GM12878 (cell line): ENCODE data around the gene CHST13.

Source experiments
- BHLHE40 ChIP-seq, 2 experiments: fragments of 450-650 bp in 1 of 2; IDR thresholded peaks; 2 replicates each; pipeline ENCODE4 v1.6.1; 2011 to 2017; ENCODE audit warnings: low read depth in 2 of 2, borderline replicate concordance in 1 of 2, improper control_type of control experiment in 1 of 2, low read length in 1 of 2, mild to moderate bottlenecking in 1 of 2
- DPF2 ChIP-seq: fragments of 450-650 bp; IDR thresholded peaks from 2 replicates; pipeline ENCODE4 v1.6.1; 2017; ENCODE audit warnings: mild to moderate bottlenecking
- ESRRA ChIP-seq: IDR thresholded peaks from 2 replicates; pipeline ENCODE4 v1.6.1; 2012; ENCODE audit warnings: mild to moderate bottlenecking, low read length, improper control_type of control experiment
- GABPA ChIP-seq: IDR thresholded peaks from 2 replicates; pipeline ENCODE4 v1.6.1; 2014; ENCODE audit warnings: antibody characterized with exemption, low read depth, mild to moderate bottlenecking, inconsistent platforms
- NR2C2 ChIP-seq: IDR thresholded peaks from 2 replicates; pipeline ENCODE4 v1.6.1; 2011; ENCODE audit warnings: borderline replicate concordance, low read depth; ENCODE audit not compliant: control insufficient read depth, insufficient read length
- POLR2A ChIP-seq: IDR thresholded peaks from 2 replicates; pipeline ENCODE4 v1.6.1; 2011; ENCODE audit warnings: low read depth, mild to moderate bottlenecking, low read length
- SIX5 ChIP-seq: IDR thresholded peaks from 2 replicates; pipeline ENCODE4 v1.6.1; 2011; ENCODE audit warnings: mild to moderate bottlenecking, low read depth, low read length, moderate library complexity; ENCODE audit not compliant: severe bottlenecking
- SP1 ChIP-seq: IDR thresholded peaks from one replicate; pipeline ENCODE4 v1.6.1; 2011; ENCODE audit warnings: low read depth, low read length
- SREBF2 ChIP-seq: IDR thresholded peaks from 2 replicates; pipeline ENCODE4 v1.6.1; 2012; ENCODE audit warnings: mild to moderate bottlenecking, low read length
- TF ChIP-seq, protein P1 (sequence below), 3 experiments: IDR thresholded peaks in 2 of 3; conservative IDR thresholded peaks in 1 of 3; 2 replicates each; pipeline ENCODE4 v1.5.1; 2011; ENCODE audit warnings: low read depth in 3 of 3, low read length in 3 of 3, mild to moderate bottlenecking in 3 of 3, control low read depth in 2 of 3, moderate library complexity in 2 of 3, inconsistent platforms in 1 of 3, mixed read lengths in 1 of 3; ENCODE audit not compliant: control insufficient read depth in 2 of 3, insufficient read depth in 1 of 3; ENCODE audit errors: extremely low read depth in 1 of 3
- TF ChIP-seq, protein P2 (sequence below): IDR thresholded peaks from 2 replicates; pipeline ENCODE4 v1.6.1; 2012; ENCODE audit warnings: low read depth, low read length, improper control_type of control experiment
- TF ChIP-seq, protein P3 (sequence below): fragments of 450-650 bp; IDR thresholded peaks from 2 replicates; pipeline ENCODE4 v1.6.1; 2017; ENCODE audit warnings: antibody characterized with exemption, mild to moderate bottlenecking, moderate library complexity

DNA sequence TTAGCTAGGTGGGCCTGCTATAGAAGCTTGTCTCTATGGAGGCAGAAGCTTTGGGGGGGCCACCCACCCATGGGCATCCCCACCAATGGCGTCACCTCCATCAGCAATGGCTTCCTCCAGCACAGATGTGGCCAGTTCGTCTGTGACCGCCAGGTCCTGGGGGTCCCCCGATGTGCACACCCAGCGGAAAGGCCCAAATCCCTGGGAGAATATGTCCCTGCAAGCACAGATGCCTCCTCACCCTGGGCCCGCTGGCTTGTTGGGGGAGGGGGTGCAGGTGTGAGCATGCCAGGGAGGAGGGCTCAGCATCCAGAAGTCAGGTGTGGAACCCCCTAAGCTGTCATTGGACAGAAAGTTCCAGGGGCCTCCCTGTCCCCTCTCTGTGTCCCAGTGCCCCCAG is 26.0 kb upstream of the CHST13 start:
- TF ChIP-seq SIX5, result no peak
- no peak for TF ChIP-seq GABPA
- TF ChIP-seq, protein P1, sequence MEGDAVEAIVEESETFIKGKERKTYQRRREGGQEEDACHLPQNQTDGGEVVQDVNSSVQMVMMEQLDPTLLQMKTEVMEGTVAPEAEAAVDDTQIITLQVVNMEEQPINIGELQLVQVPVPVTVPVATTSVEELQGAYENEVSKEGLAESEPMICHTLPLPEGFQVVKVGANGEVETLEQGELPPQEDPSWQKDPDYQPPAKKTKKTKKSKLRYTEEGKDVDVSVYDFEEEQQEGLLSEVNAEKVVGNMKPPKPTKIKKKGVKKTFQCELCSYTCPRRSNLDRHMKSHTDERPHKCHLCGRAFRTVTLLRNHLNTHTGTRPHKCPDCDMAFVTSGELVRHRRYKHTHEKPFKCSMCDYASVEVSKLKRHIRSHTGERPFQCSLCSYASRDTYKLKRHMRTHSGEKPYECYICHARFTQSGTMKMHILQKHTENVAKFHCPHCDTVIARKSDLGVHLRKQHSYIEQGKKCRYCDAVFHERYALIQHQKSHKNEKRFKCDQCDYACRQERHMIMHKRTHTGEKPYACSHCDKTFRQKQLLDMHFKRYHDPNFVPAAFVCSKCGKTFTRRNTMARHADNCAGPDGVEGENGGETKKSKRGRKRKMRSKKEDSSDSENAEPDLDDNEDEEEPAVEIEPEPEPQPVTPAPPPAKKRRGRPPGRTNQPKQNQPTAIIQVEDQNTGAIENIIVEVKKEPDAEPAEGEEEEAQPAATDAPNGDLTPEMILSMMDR (IDR thresholded peaks at IDR 0.05 in 2 of 3, conservative IDR thresholded peaks at IDR 0.05 in 1 of 3; ENCODE audit: control insufficient read depth in 2 of 3, extremely low read depth in 1 of 3, insufficient read depth in 1 of 3, low read depth in 3 of 3, low read length in 3 of 3), result no peak
- TF ChIP-seq SP1, result no peak
- TF ChIP-seq SREBF2, result no peak
- TF ChIP-seq, protein P2, sequence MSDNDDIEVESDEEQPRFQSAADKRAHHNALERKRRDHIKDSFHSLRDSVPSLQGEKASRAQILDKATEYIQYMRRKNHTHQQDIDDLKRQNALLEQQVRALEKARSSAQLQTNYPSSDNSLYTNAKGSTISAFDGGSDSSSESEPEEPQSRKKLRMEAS, result no peak
- no peak for TF ChIP-seq BHLHE40 (IDR thresholded peaks at IDR 0.05; ENCODE audit: borderline replicate concordance in 1 of 2, low read depth in 2 of 2, low read length in 1 of 2)
- TF ChIP-seq, protein P3, sequence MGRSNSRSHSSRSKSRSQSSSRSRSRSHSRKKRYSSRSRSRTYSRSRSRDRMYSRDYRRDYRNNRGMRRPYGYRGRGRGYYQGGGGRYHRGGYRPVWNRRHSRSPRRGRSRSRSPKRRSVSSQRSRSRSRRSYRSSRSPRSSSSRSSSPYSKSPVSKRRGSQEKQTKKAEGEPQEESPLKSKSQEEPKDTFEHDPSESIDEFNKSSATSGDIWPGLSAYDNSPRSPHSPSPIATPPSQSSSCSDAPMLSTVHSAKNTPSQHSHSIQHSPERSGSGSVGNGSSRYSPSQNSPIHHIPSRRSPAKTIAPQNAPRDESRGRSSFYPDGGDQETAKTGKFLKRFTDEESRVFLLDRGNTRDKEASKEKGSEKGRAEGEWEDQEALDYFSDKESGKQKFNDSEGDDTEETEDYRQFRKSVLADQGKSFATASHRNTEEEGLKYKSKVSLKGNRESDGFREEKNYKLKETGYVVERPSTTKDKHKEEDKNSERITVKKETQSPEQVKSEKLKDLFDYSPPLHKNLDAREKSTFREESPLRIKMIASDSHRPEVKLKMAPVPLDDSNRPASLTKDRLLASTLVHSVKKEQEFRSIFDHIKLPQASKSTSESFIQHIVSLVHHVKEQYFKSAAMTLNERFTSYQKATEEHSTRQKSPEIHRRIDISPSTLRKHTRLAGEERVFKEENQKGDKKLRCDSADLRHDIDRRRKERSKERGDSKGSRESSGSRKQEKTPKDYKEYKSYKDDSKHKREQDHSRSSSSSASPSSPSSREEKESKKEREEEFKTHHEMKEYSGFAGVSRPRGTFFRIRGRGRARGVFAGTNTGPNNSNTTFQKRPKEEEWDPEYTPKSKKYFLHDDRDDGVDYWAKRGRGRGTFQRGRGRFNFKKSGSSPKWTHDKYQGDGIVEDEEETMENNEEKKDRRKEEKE, result no peak
- TF ChIP-seq ESRRA, result no peak
- no peak for TF ChIP-seq NR2C2
- no peak for TF ChIP-seq DPF2
- TF ChIP-seq POLR2A, result no peak
